HCT116 (cell line): Measurements from ENCODE around the gene RBM38. TPM values are rescaled to one million over a fixed set of nuclear protein-coding genes. Genes with fewer than 3 reads are reported as not detected.
"Not testable (repeated sequence)": the region's sequence is repeated elsewhere in the genome, so short reads cannot be mapped to it uniquely, and the experiment has no call there.

ENCODE experiments used
- ATAC-seq: fragments of 200-7000 bp; cut with Tn5 transposase; 2 replicates; pipeline ENCODE4 v1.9.1; 2020; ENCODE audit warnings: mild to moderate bottlenecking, moderate library complexity
- BruUV-seq: library from RNA; stranded (reverse); fragments of 400-500 nt; replicated peaks from 2 replicates; lab custom pipeline; 2021; lab: Mats Ljungman, UMichigan
- CTCF ChIA-PET: fragments of 300-600 bp; sonication (Branson Sonifier 250); formaldehyde crosslinking; loops from one replicate; lab custom pipeline; 2021; ENCODE audit warnings: antibody characterized with exemption; lab: Charles Lee
- POLR2A ChIA-PET: fragments of 300-600, 350-600 bp; sonication (Branson Sonifier 250); formaldehyde crosslinking; loops from one replicate; lab custom pipeline; 2021; ENCODE audit warnings: antibody characterized with exemption; lab: Charles Lee
- RAD21 ChIA-PET, 2 experiments: fragments of 300-600 bp; sonication (Branson Sonifier 250); formaldehyde crosslinking; loops; one replicate each; lab custom pipeline; 2023; ENCODE audit warnings: low total read pairs in 2 of 2; ENCODE audit not compliant: uncharacterized antibody in 2 of 2, unreplicated experiment in 2 of 2, low non-redundant PET in 1 of 2; lab: Charles Lee
- DNase-seq: peaks from one replicate; pipeline ENCODE4 v3.0.0-alpha.2; 2010; ENCODE audit warnings: low read depth, low spot score
- H2AFZ ChIP-seq: fragments of 200-600 bp; shearing (Covaris generic), sonication (generic); 2 replicates; pipeline ENCODE4 v1.6.1; 2017; ENCODE audit warnings: low read depth, mixed run types, mixed read lengths, antibody characterized with exemption, low read length; ENCODE audit not compliant: poor library complexity, severe bottlenecking
- H3K27ac ChIP-seq: 2 replicates; pipeline ENCODE4 v1.5.1; 2012; ENCODE audit warnings: low read depth, low read length
- H3K27me3 ChIP-seq: fragments of 200-600 bp; sonication (generic); 2 replicates; pipeline ENCODE4 v1.6.1; 2016; ENCODE audit warnings: mixed run types, low read length, mixed read lengths; ENCODE audit not compliant: insufficient read depth
- H3K36me3 ChIP-seq, 2 experiments: fragments of 200-500 bp in 1 of 2; fragments of 200-600 bp in 1 of 2; sonication (Bioruptor generic) in 1 of 2; sonication (generic) in 1 of 2; 2 replicates each; pipeline versions ENCODE4 v1.5.1 to v1.6.1; 2014 to 2016; ENCODE audit warnings: low read length in 2 of 2, inconsistent platforms in 1 of 2, mixed read lengths in 1 of 2, mixed run types in 1 of 2; ENCODE audit not compliant: insufficient read depth in 2 of 2, control insufficient read depth in 1 of 2
- H3K4me1 ChIP-seq, 2 experiments: fragments of 200-600 bp in 1 of 2; sonication (generic) in 1 of 2; 2 replicates each; pipeline versions ENCODE4 v1.5.1 to v1.6.1; 2012 to 2017; ENCODE audit warnings: low read length in 2 of 2, inconsistent platforms in 1 of 2, mild to moderate bottlenecking in 1 of 2, mixed read lengths in 1 of 2, mixed run types in 1 of 2, moderate library complexity in 1 of 2; ENCODE audit not compliant: insufficient read depth in 2 of 2, control insufficient read depth in 1 of 2
- H3K4me2 ChIP-seq: fragments of 200-600 bp; sonication (generic); 2 replicates; pipeline ENCODE4 v1.6.1; 2017; ENCODE audit warnings: mixed run types, low read length, mixed read lengths
- H3K4me3 ChIP-seq, 2 experiments: fragments of 200-600 bp in 1 of 2; sonication (generic) in 1 of 2; replicated peaks in 1 of 2; 2 replicates each; pipeline ENCODE4 v1.5.1; 2011 to 2016; ENCODE audit warnings: low read length in 2 of 2, control low read depth in 1 of 2, low read depth in 1 of 2, mild to moderate bottlenecking in 1 of 2, mixed read lengths in 1 of 2, mixed run types in 1 of 2
- H3K79me2 ChIP-seq: fragments of 200-600 bp; sonication (generic); 2 replicates; pipeline ENCODE4 v1.6.1; 2017; ENCODE audit warnings: mild to moderate bottlenecking, mixed run types, low read length, moderate library complexity, mixed read lengths; ENCODE audit not compliant: insufficient read depth
- H3K9ac ChIP-seq: fragments of 200-600 bp; sonication (generic); 2 replicates; pipeline ENCODE4 v1.6.1; 2016; ENCODE audit warnings: low read length, mixed read lengths
- H3K9me2 ChIP-seq: fragments of 200-600 bp; sonication (generic), shearing (Covaris generic); 2 replicates; pipeline ENCODE4 v1.6.1; 2017; ENCODE audit warnings: mixed run types, mild to moderate bottlenecking, moderate library complexity; ENCODE audit not compliant: insufficient read depth
- H3K9me3 ChIP-seq, 2 experiments: fragments of 200-500 bp in 1 of 2; fragments of 200-600 bp in 1 of 2; sonication (Bioruptor generic) in 1 of 2; sonication (generic) in 1 of 2; 2 replicates each; pipeline ENCODE4 v1.6.1; 2014 to 2017; ENCODE audit warnings: low read length in 2 of 2, mixed read lengths in 2 of 2, inconsistent platforms in 1 of 2, low read depth in 1 of 2, mild to moderate bottlenecking in 1 of 2, mixed run types in 1 of 2, moderate library complexity in 1 of 2; ENCODE audit not compliant: control insufficient read depth in 1 of 2, insufficient read depth in 1 of 2
- H4K20me1 ChIP-seq: fragments of 200-600 bp; sonication (generic), shearing (Covaris generic); 2 replicates; pipeline ENCODE4 v1.6.1; 2017; ENCODE audit warnings: mixed run types, mild to moderate bottlenecking, moderate library complexity; ENCODE audit not compliant: insufficient read depth
- CBX3 ChIP-seq: IDR thresholded peaks from 2 replicates; pipeline ENCODE4 v1.6.1; 2012; ENCODE audit warnings: low read depth
- CTCF ChIP-seq, 3 experiments: fragments of 200-600 bp in 1 of 3; sonication (generic) in 1 of 3; IDR thresholded peaks in 2 of 3; conservative IDR thresholded peaks in 1 of 3; 2 replicates each; pipeline ENCODE4 v1.5.1; 2012 to 2017; ENCODE audit warnings: low read depth in 2 of 3, low read length in 2 of 3, antibody characterized with exemption in 1 of 3, borderline replicate concordance in 1 of 3, control low read depth in 1 of 3, mild to moderate bottlenecking in 1 of 3, mixed read lengths in 1 of 3, mixed run types in 1 of 3, moderate library complexity in 1 of 3; ENCODE audit not compliant: insufficient read depth in 1 of 3
- MAX ChIP-seq: IDR thresholded peaks from 2 replicates; pipeline ENCODE4 v1.6.1; 2012
- TCF7L2 ChIP-seq: IDR thresholded peaks from 2 replicates; pipeline ENCODE4 v1.7.0; 2011; ENCODE audit warnings: borderline replicate concordance, inconsistent platforms; ENCODE audit not compliant: insufficient read depth, insufficient read length; ENCODE audit errors: extremely low read depth
- YY1 ChIP-seq: IDR thresholded peaks from 2 replicates; pipeline ENCODE4 v1.6.1; 2011; ENCODE audit warnings: low read length, low read depth, moderate library complexity, mild to moderate bottlenecking; ENCODE audit not compliant: insufficient replicate concordance; ENCODE audit errors: extremely low read depth
- ZBTB33 ChIP-seq: IDR thresholded peaks from 2 replicates; pipeline ENCODE4 v1.6.1; 2011; ENCODE audit warnings: mild to moderate bottlenecking, low read length, moderate library complexity; ENCODE audit not compliant: insufficient replicate concordance; ENCODE audit errors: extremely low read depth
- intact Hi-C: fragments of 100-400 bp; cut with micrococcal nuclease; formaldehyde crosslinking; loops from 2 replicates; pipeline ENCODE4 v1.10.0; 2022
- total RNA-seq: library from RNA; stranded (reverse); gene quantifications from one replicate; pipeline ENCODE4 v1.2.1, GENCODE V29; 2021; ENCODE audit not compliant: unreplicated experiment

RBM38 gene
- total RNA-seq, 1 experiment from 2014 or later, result 36.2 TPM

DNA sequence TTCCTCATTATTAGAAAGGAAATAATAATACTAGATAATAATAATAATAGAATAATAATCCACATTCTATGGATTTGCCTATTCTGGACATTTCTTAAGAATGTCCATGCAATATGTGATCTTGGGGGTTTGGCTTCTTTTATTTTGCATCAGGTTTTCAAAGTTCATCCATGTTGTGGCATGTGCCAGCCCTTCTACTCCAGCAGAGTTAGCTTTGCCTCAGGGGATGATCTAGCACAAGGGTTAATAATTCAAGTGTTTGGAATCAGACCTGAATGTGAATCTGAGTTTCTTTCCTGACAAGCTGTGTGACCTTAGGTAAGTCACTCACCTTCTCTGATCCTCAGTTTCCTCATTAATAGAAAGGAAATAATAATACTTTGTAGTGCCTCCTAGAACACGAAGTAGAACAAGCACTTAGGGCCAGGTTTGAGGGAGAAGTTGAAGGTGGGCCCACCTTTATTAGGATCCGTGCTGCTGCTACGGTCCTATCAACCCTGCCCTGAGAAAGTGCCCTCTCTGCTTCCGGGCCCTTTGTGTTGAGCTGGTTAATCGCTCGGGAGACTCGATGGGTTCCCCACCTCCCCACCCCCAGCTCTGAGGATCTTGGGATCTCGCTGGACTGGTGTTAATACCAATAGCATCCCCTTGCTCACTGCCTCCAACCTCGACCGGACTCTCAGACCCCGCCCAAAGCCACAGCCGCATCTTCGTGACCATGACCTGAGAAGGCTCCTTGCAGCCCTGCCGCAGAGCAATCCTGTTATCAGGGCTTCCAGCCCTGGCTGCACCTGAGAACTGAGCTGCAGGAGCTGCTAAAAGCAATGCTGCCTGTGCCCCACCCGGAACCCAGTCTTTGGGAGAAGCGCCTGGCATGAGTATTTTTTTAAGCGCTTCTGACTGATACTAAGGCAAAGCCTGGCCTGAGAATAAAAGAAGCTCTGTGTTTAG, 26.9 kb downstream of the RBM38 start (continued):
- no peak for TF ChIP-seq CBX3

- RAD21 ChIA-PET, BruUV-seq, H3K27ac ChIP-seq, H2AFZ ChIP-seq, intact Hi-C loops, H3K79me2 ChIP-seq, CTCF ChIA-PET, H3K4me2 ChIP-seq, H3K4me1 ChIP-seq, POLR2A ChIA-PET, H3K4me3 ChIP-seq, H4K20me1 ChIP-seq, H3K9me3 ChIP-seq, H3K27me3 ChIP-seq, H3K36me3 ChIP-seq, DNase-seq, ATAC-seq, H3K9me2 ChIP-seq, H3K9ac ChIP-seq: not testable (repeated sequence)
These were observed 28.3 kb downstream of the RBM38 start for GRCh38 chr20:57419479-57419878.

- TF ChIP-seq TCF7L2, result no peak
- TF ChIP-seq YY1, result no peak
- no peak for TF ChIP-seq CTCF (IDR thresholded peaks at IDR 0.05 in 2 of 3, conservative IDR thresholded peaks at IDR 0.05 in 1 of 3; ENCODE audit: borderline replicate concordance in 1 of 3, insufficient read depth in 1 of 3, low read depth in 2 of 3, low read length in 2 of 3)
- TF ChIP-seq MAX, result no peak
- TF ChIP-seq CBX3, result no peak
- no peak for TF ChIP-seq ZBTB33
- H3K79me2 ChIP-seq, result no peaks in the 10 kb centered on the region
- intact Hi-C loops, result no loop called here
- peaks cover 4% of the 10 kb centered on the region; the same call in 1 of the 2 replicates for H3K27me3 ChIP-seq
- H3K9ac ChIP-seq, result no peak overlapping the region
- ATAC-seq, result no peak
- CTCF ChIA-PET, result no interaction called here
- no TSS peak for BruUV-seq
- no peak overlapping the region for H2AFZ ChIP-seq
- RAD21 ChIA-PET, result no interaction called here
- no peak overlapping the region for H3K4me3 ChIP-seq
- H3K9me2 ChIP-seq, result no peaks in the 10 kb centered on the region
- no peaks in the 10 kb centered on the region for H4K20me1 ChIP-seq
- H3K27ac ChIP-seq, result no peak overlapping the region
- POLR2A ChIA-PET, result no interaction called here
- H3K4me2 ChIP-seq, result no peak overlapping the region
- peaks cover 7 to 8% of the 10 kb centered on the region in 2 experiments for H3K4me1 ChIP-seq
- no peak for DNase-seq
- no peaks in the 10 kb centered on the region for H3K9me3 ChIP-seq
- H3K36me3 ChIP-seq, result no peaks in the 10 kb centered on the region
These were observed 29.5 kb downstream of the RBM38 start for GRCh38 chr20:57420571-57421252.
